Gastroesophageal sphincter (tissue), 3 donors: ENCODE data around the gene TRMT112.

Experiments used
- CTCF ChIP-seq, 4 experiments: fragments of 200-600 bp in 2 of 4; fragments of 450-650 bp in 2 of 4; sonication (generic) in 1 of 4; IDR thresholded peaks; one replicate each; pipeline ENCODE4 v1.5.1; 2017 to 2019; ENCODE audit warnings: antibody characterized with exemption in 4 of 4, mild to moderate bottlenecking in 2 of 4, moderate library complexity in 2 of 4
- EP300 ChIP-seq: sonication (generic); formaldehyde crosslinking; IDR thresholded peaks from one replicate; pipeline ENCODE4 v1.6.1; 2017; ENCODE audit warnings: antibody characterized with exemption, mild to moderate bottlenecking
- POLR2A ChIP-seq, 2 donors: fragments of 450-650 bp; IDR thresholded peaks; one replicate each; pipeline ENCODE4 v1.6.1; 2017; ENCODE audit warnings: antibody characterized with exemption in 2 of 2, mild to moderate bottlenecking in 2 of 2, moderate library complexity in 1 of 2
- POLR2AphosphoS5 ChIP-seq: sonication (generic); formaldehyde crosslinking; IDR thresholded peaks from one replicate; pipeline ENCODE4 v1.6.1; 2017; ENCODE audit warnings: antibody characterized with exemption

GRCh38 chr11:64341851-64342791 lies 24.8 kb upstream of the TRMT112 start:
- TF ChIP-seq CTCF (IDR thresholded peaks at IDR 0.05) (peak in 3 of 4 experiments; percentile 70 to 76 (median 73)), EP300 (no peak), POLR2AphosphoS5 (peak; percentile 64), POLR2A (IDR thresholded peaks at IDR 0.05) (peak in 1 of 2 donors; percentile 20)
